ENCODE data around the gene FGF14. TPM values are rescaled to one million over a fixed set of nuclear protein-coding genes. Genes with fewer than 3 reads are reported as not detected.

The FGF14 gene
- total and polyA plus RNA-seq, 2 donors (not counting 3 experiments of a cell fraction or from before 2014, with no cell fraction given) = not detected

DNA sequence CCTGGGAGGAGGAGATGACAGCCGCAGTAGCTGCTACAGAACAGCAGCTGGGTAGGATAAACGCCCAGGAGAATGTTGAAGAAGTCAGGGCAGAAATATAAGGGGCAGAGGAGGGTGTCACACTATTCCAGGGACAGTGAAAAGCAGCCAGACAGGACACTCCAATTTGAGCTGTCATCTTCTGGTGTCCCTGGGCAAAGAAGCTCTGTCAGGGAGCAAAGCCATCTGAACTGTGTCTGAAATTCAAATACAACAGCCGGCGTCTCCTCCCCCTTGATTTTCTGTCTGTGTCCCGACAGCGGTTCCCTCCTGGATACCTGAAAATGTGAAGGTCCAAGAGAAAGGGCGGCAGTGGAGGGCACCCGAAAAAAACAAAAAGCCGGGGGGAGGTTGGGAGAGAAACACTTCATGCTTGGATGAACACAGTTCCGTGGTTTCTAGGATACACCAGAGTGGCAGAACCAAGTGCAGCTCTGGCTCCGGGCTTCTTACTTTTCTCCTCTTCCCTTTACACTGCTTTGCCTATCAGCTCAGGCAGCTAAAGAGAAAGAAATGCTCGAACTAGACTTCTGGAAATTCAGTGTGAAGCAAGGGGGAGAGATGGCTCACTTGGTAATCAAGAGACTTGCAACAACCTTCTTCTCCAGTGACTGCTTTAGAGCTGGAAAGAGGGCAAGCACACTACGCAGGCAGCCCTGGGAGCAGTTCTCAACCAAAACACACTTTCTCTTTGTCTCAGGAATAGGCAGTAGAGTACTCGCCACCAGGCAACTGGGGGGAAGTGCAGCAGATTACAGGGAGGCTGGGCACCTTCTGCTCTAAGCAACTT lies 483.8 kb downstream of the FGF14 start:
- DNase-seq (ENCODE audit: low read depth, low spot score) (no peak), FAIRE-seq (no peak)
- Histone ChIP-seq H3K4me2 (ENCODE audit: insufficient read depth, low read length) (no peak overlapping the region), H2AFZ (ENCODE audit: low read depth, low read length) (no peak overlapping the region), H3K4me1 (ENCODE audit: control insufficient read depth, extremely low read depth, insufficient read depth, low read length) (no peaks in the 10 kb centered on the region), H4K20me1 (replicated peaks; ENCODE audit: control insufficient read depth, extremely low read depth, insufficient read depth, low read length) (no peaks in the 10 kb centered on the region), H3K36me3 (ENCODE audit: control insufficient read depth in 2 of 2, extremely low read depth in 1 of 2, insufficient read depth in 2 of 2, low read length in 2 of 2) (no peaks in the 10 kb centered on the region), H3K27me3 (ENCODE audit: control insufficient read depth in 2 of 2, insufficient read depth in 2 of 2, low read length in 2 of 2) (peaks cover 34 to 64% of the 10 kb centered on the region in 2 experiments), H3K27ac (ENCODE audit: insufficient read depth, low read depth, low read length) (no peak overlapping the region), H3K4me3 (replicated peaks in 1 of 3; ENCODE audit: insufficient read depth in 1 of 3, low read depth in 1 of 3, low read length in 3 of 3) (no peak overlapping the region), H3K9ac (replicated peaks; ENCODE audit: extremely low read depth, insufficient read depth, low read length) (no peak overlapping the region), H3K9me3 (replicated peaks; ENCODE audit: control insufficient read depth, insufficient read depth, low read length) (no peaks in the 10 kb centered on the region), H3K79me2 (ENCODE audit: control insufficient read depth, insufficient read depth, low read length) (no peaks in the 10 kb centered on the region), H3K9me1 (replicated peaks; ENCODE audit: control insufficient read depth, extremely low read depth, insufficient read depth, low read length) (no peaks in the 10 kb centered on the region)
- intact Hi-C loops (cut with micrococcal nuclease) (loop anchor here (2.0 to 5.0 kb wide), 2 partner anchors 406 to 773 kb away; no protein-coding TSS in a partner anchor), dilution Hi-C loops (cut with MboI; ENCODE audit: extremely low pct_ligation_motif_present, low sequenced_read_pairs) (no loop called here)
- ChIA-PET CTCF (interaction anchor here (3.3 kb wide), 1 partner anchor 773 kb away, joined by 18 read pairs; no protein-coding TSS in a partner anchor), POLR2A (no interaction called here)
- TF ChIP-seq GATA2 (IDR thresholded peaks at IDR 0.05; ENCODE audit: insufficient read depth, insufficient read length, low read depth, low read length) = no peak
- TF ChIP-seq EZH2 (IDR thresholded peaks at IDR 0.05; ENCODE audit: borderline replicate concordance, low read depth, low read length, severe bottlenecking) = no peak
- no peak for TF ChIP-seq FOS (IDR thresholded peaks at IDR 0.05; ENCODE audit: borderline replicate concordance, insufficient read depth, low read length)
- TF ChIP-seq MYC (IDR thresholded peaks at IDR 0.05; ENCODE audit: low read depth, low read length) = no peak
- no peak for TF ChIP-seq POLR2AphosphoS5 (IDR thresholded peaks at IDR 0.05; ENCODE audit: insufficient read depth, low read depth, low read length)
- TF ChIP-seq, protein P1, sequence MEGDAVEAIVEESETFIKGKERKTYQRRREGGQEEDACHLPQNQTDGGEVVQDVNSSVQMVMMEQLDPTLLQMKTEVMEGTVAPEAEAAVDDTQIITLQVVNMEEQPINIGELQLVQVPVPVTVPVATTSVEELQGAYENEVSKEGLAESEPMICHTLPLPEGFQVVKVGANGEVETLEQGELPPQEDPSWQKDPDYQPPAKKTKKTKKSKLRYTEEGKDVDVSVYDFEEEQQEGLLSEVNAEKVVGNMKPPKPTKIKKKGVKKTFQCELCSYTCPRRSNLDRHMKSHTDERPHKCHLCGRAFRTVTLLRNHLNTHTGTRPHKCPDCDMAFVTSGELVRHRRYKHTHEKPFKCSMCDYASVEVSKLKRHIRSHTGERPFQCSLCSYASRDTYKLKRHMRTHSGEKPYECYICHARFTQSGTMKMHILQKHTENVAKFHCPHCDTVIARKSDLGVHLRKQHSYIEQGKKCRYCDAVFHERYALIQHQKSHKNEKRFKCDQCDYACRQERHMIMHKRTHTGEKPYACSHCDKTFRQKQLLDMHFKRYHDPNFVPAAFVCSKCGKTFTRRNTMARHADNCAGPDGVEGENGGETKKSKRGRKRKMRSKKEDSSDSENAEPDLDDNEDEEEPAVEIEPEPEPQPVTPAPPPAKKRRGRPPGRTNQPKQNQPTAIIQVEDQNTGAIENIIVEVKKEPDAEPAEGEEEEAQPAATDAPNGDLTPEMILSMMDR (IDR thresholded peaks at IDR 0.05; ENCODE audit: extremely low read depth in 1 of 2, insufficient read depth in 1 of 2, low read depth in 1 of 2, low read length in 2 of 2) = no peak
- no peak for TF ChIP-seq POLR2A (IDR thresholded peaks at IDR 0.05; ENCODE audit: low read depth, low read length)
- no peak for TF ChIP-seq JUN (IDR thresholded peaks at IDR 0.05; ENCODE audit: borderline replicate concordance, insufficient read depth, insufficient read length, low read depth)
- TF ChIP-seq, protein P2, sequence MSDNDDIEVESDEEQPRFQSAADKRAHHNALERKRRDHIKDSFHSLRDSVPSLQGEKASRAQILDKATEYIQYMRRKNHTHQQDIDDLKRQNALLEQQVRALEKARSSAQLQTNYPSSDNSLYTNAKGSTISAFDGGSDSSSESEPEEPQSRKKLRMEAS (IDR thresholded peaks at IDR 0.05; ENCODE audit: insufficient read depth, insufficient read length) = no peak
- BruUV-seq (replicated peaks) = no TSS peak
